ENCODE results near the gene PPFIA2.

Gene PPFIA2

DNA sequence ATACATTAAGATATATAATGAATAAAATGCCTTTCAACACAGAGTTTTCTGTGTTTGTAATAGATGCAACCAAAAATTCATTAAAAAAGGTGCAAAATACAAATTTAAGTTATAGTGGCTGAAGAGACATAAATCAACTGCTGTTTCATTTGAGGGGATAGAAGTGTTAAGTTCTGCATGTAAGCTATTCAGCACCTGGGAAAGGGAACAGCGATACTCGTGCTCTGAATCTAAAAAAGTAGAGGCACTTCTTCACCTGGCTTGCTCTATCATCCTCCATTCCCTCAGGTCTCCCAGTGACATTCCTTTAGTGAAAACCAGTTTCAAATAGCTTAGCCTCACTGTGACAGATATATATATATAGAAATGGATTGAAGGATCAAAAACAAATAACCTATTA lies 458.7 kb downstream of the PPFIA2 start:
- Histone ChIP-seq H3K27me3 (ENCODE audit: control insufficient read depth in 3 of 3, insufficient read depth in 3 of 3, low read depth in 1 of 3, low read length in 3 of 3) (no peaks in the 10 kb centered on the region), H2AFZ (ENCODE audit: low read length) (no peak overlapping the region)

GRCh38 chr12:81297601-81298000 lies 461.5 kb downstream of the PPFIA2 start:
- H3K4me1 ChIP-seq (ENCODE audit: control insufficient read depth in 2 of 2, insufficient read depth in 1 of 2, low read depth in 1 of 2, low read length in 2 of 2), result no peaks in the 10 kb centered on the region
- no peak overlapping the region for H3K23ac ChIP-seq (ENCODE audit: low read depth, low read length, poor library complexity)
- no peak overlapping the region for H3K27ac ChIP-seq (replicated peaks; ENCODE audit: low read length)
- no peak overlapping the region for H3K4ac ChIP-seq (ENCODE audit: low read length)
- H2AK5ac ChIP-seq (ENCODE audit: low read depth, low read length), result no peak overlapping the region
- no peak overlapping the region for H3K9ac ChIP-seq (ENCODE audit: low read depth, low read length, poor library complexity)
- no peaks in the 10 kb centered on the region for H3K79me1 ChIP-seq (ENCODE audit: low read depth, low read length)
- DNase-seq (ENCODE audit: low spot score), result no peak
- H2BK5ac ChIP-seq (ENCODE audit: low read length), result no peak overlapping the region
- no peak overlapping the region for H2BK12ac ChIP-seq (ENCODE audit: low read length)
- H3K14ac ChIP-seq (ENCODE audit: low read length), result no peak overlapping the region
- H2BK15ac ChIP-seq (ENCODE audit: low read length), result no peak overlapping the region
- no peaks in the 10 kb centered on the region for H3K36me3 ChIP-seq (replicated peaks in 1 of 2; ENCODE audit: control insufficient read depth in 2 of 2, insufficient read depth in 2 of 2, low read length in 2 of 2)
- H3K27me3 ChIP-seq (ENCODE audit: control insufficient read depth in 3 of 3, insufficient read depth in 3 of 3, low read depth in 1 of 3, low read length in 3 of 3), result no peaks in the 10 kb centered on the region
- no CpG with 5 or more reads among the region's 3 CpGs for WGBS, 2 donors (ENCODE audit: extremely low coverage in 2 of 2, insufficient read length in 2 of 2, insufficient replicate concordance in 1 of 2)
- no peak overlapping the region for H3K4me2 ChIP-seq (ENCODE audit: insufficient read depth, low read length, poor library complexity, severe bottlenecking)
- no peak overlapping the region for H2AFZ ChIP-seq (ENCODE audit: low read length)
- H3K18ac ChIP-seq (ENCODE audit: low read length), result no peak overlapping the region
- no peak overlapping the region for H4K91ac ChIP-seq (ENCODE audit: low read depth, low read length, poor library complexity)
- H3K9me3 ChIP-seq (replicated peaks in 1 of 2; ENCODE audit: control insufficient read depth in 2 of 2, insufficient read depth in 1 of 2, low read depth in 1 of 2, low read length in 2 of 2), result no peaks in the 10 kb centered on the region
- H4K8ac ChIP-seq (ENCODE audit: low read depth, low read length), result no peak overlapping the region
- H2BK120ac ChIP-seq (ENCODE audit: low read depth, low read length), result no peak overlapping the region
- no peak overlapping the region for H3K4me3 ChIP-seq (ENCODE audit: low read length in 2 of 2)

More for the DNA sequence above, 458.7 kb downstream of the PPFIA2 start:
- no peaks in the 10 kb centered on the region for H3K9me3 ChIP-seq (replicated peaks in 1 of 2; ENCODE audit: control insufficient read depth in 2 of 2, insufficient read depth in 1 of 2, low read depth in 1 of 2, low read length in 2 of 2)
- no peak overlapping the region for H2BK5ac ChIP-seq (ENCODE audit: low read length)
- no peak overlapping the region for H4K91ac ChIP-seq (ENCODE audit: low read depth, low read length, poor library complexity)
- H2BK12ac ChIP-seq (ENCODE audit: low read length), result no peak overlapping the region
- no peak overlapping the region for H3K4me3 ChIP-seq (ENCODE audit: low read length in 2 of 2)
- no peak overlapping the region for H2AK5ac ChIP-seq (ENCODE audit: low read depth, low read length)
- no peaks in the 10 kb centered on the region for H3K4me1 ChIP-seq (ENCODE audit: control insufficient read depth in 2 of 2, insufficient read depth in 1 of 2, low read depth in 1 of 2, low read length in 2 of 2)
- no peaks in the 10 kb centered on the region for H3K79me1 ChIP-seq (ENCODE audit: low read depth, low read length)
- no peak overlapping the region for H3K4ac ChIP-seq (ENCODE audit: low read length)
- no peak overlapping the region for H3K27ac ChIP-seq (replicated peaks; ENCODE audit: low read length)
- H3K9ac ChIP-seq (ENCODE audit: low read depth, low read length, poor library complexity), result no peak overlapping the region
- no peak overlapping the region for H2BK15ac ChIP-seq (ENCODE audit: low read length)
- H3K14ac ChIP-seq (ENCODE audit: low read length), result no peak overlapping the region
- DNase-seq (ENCODE audit: low spot score), result no peak
- no peak overlapping the region for H3K4me2 ChIP-seq (ENCODE audit: insufficient read depth, low read length, poor library complexity, severe bottlenecking)
- no CpG with 5 or more reads among the region's 2 CpGs for WGBS, 2 donors (ENCODE audit: extremely low coverage in 2 of 2, insufficient read length in 2 of 2, insufficient replicate concordance in 1 of 2)
- H3K23ac ChIP-seq (ENCODE audit: low read depth, low read length, poor library complexity), result no peak overlapping the region
- no peak overlapping the region for H4K8ac ChIP-seq (ENCODE audit: low read depth, low read length)
- H3K36me3 ChIP-seq (replicated peaks in 1 of 2; ENCODE audit: control insufficient read depth in 2 of 2, insufficient read depth in 2 of 2, low read length in 2 of 2), result no peaks in the 10 kb centered on the region
- no peak overlapping the region for H2BK120ac ChIP-seq (ENCODE audit: low read depth, low read length)
- H3K18ac ChIP-seq (ENCODE audit: low read length), result no peak overlapping the region

DNA sequence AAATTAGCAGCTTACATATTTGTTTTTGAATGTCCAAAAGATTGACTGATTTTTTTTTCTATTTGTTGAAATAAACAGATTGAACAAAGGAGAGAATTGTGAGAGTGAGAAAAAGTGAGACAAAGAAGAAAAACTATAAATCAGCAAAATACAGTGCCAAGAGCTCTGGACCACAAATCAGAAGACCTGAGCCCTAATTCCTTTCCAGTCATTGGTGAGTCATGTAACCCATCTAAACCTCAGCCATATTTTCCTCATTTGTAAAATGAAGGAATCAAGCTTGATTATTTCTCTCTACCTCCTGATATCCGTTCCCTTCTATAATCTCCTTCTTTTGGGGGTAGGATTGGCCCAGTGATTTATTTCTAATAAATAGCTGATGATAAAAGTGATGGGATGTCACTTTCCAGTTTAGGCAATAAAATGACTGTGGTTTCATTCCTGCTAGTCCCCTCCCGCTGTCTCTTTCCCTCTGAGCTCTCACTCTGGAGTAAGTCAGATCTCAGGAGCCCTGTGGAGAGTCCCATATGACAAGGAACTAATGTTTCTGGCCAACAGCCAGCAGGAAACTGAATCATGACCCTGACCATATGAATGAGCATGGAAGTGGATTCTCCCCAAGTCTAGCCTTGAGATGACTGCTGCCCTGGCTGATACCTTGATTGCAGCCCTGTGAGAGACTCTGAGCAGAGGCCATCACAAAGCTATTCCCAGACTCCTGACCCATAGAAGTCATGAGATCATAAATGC lies 462.4 kb downstream of the PPFIA2 start:
- H3K27me3 ChIP-seq (ENCODE audit: control insufficient read depth in 3 of 3, insufficient read depth in 3 of 3, low read depth in 1 of 3, low read length in 3 of 3), result no peaks in the 10 kb centered on the region
- no peak overlapping the region for H4K8ac ChIP-seq (ENCODE audit: low read depth, low read length)
- no peaks in the 10 kb centered on the region for H3K36me3 ChIP-seq (replicated peaks in 1 of 2; ENCODE audit: control insufficient read depth in 2 of 2, insufficient read depth in 2 of 2, low read length in 2 of 2)
- H4K91ac ChIP-seq (ENCODE audit: low read depth, low read length, poor library complexity), result no peak overlapping the region
- WGBS, 2 donors (ENCODE audit: extremely low coverage in 2 of 2, insufficient read length in 2 of 2, insufficient replicate concordance in 1 of 2), result no CpG with 5 or more reads among the region's 2 CpGs
- no peak overlapping the region for H3K23ac ChIP-seq (ENCODE audit: low read depth, low read length, poor library complexity)
- H2BK5ac ChIP-seq (ENCODE audit: low read length), result no peak overlapping the region
- H2AK5ac ChIP-seq (ENCODE audit: low read depth, low read length), result no peak overlapping the region
- no peak overlapping the region for H3K18ac ChIP-seq (ENCODE audit: low read length)
- H2BK120ac ChIP-seq (ENCODE audit: low read depth, low read length), result no peak overlapping the region
- H3K9ac ChIP-seq (ENCODE audit: low read depth, low read length, poor library complexity), result no peak overlapping the region
- no peak for DNase-seq (ENCODE audit: low spot score)
- no peak overlapping the region for H2BK15ac ChIP-seq (ENCODE audit: low read length)
- no peak overlapping the region for H2BK12ac ChIP-seq (ENCODE audit: low read length)
- H3K27ac ChIP-seq (replicated peaks; ENCODE audit: low read length), result no peak overlapping the region
- H3K79me1 ChIP-seq (ENCODE audit: low read depth, low read length), result no peaks in the 10 kb centered on the region
- no peak overlapping the region for H2AFZ ChIP-seq (ENCODE audit: low read length)
- H3K4ac ChIP-seq (ENCODE audit: low read length), result no peak overlapping the region
- no peaks in the 10 kb centered on the region for H3K9me3 ChIP-seq (replicated peaks in 1 of 2; ENCODE audit: control insufficient read depth in 2 of 2, insufficient read depth in 1 of 2, low read depth in 1 of 2, low read length in 2 of 2)
- H3K4me3 ChIP-seq (ENCODE audit: low read length in 2 of 2), result no peak overlapping the region
- no peaks in the 10 kb centered on the region for H3K4me1 ChIP-seq (ENCODE audit: control insufficient read depth in 2 of 2, insufficient read depth in 1 of 2, low read depth in 1 of 2, low read length in 2 of 2)
- no peak overlapping the region for H3K4me2 ChIP-seq (ENCODE audit: insufficient read depth, low read length, poor library complexity, severe bottlenecking)
- H3K14ac ChIP-seq (ENCODE audit: low read length), result no peak overlapping the region

- DNase-seq (ENCODE audit: low spot score), result no peak
- H3K79me1 ChIP-seq (ENCODE audit: low read depth, low read length), result no peaks in the 10 kb centered on the region
- H2AK5ac ChIP-seq (ENCODE audit: low read depth, low read length), result no peak overlapping the region
- H3K4me3 ChIP-seq (ENCODE audit: low read length in 2 of 2), result no peak overlapping the region
- no CpG with 5 or more reads among the region's 3 CpGs for WGBS, 2 donors (ENCODE audit: extremely low coverage in 2 of 2, insufficient read length in 2 of 2, insufficient replicate concordance in 1 of 2)
- no peak overlapping the region for H4K8ac ChIP-seq (ENCODE audit: low read depth, low read length)
- no peak overlapping the region for H2BK15ac ChIP-seq (ENCODE audit: low read length)
- H3K4me2 ChIP-seq (ENCODE audit: insufficient read depth, low read length, poor library complexity, severe bottlenecking), result no peak overlapping the region
- no peak overlapping the region for H2BK120ac ChIP-seq (ENCODE audit: low read depth, low read length)
- no peak overlapping the region for H3K27ac ChIP-seq (replicated peaks; ENCODE audit: low read length)
- H3K9me3 ChIP-seq (replicated peaks in 1 of 2; ENCODE audit: control insufficient read depth in 2 of 2, insufficient read depth in 1 of 2, low read depth in 1 of 2, low read length in 2 of 2), result no peaks in the 10 kb centered on the region
- no peaks in the 10 kb centered on the region for H3K27me3 ChIP-seq (ENCODE audit: control insufficient read depth in 3 of 3, insufficient read depth in 3 of 3, low read depth in 1 of 3, low read length in 3 of 3)
- no peak overlapping the region for H3K4ac ChIP-seq (ENCODE audit: low read length)
- H3K23ac ChIP-seq (ENCODE audit: low read depth, low read length, poor library complexity), result no peak overlapping the region
- H4K91ac ChIP-seq (ENCODE audit: low read depth, low read length, poor library complexity), result no peak overlapping the region
- H3K36me3 ChIP-seq (replicated peaks in 1 of 2; ENCODE audit: control insufficient read depth in 2 of 2, insufficient read depth in 2 of 2, low read length in 2 of 2), result no peaks in the 10 kb centered on the region
- no peak overlapping the region for H3K14ac ChIP-seq (ENCODE audit: low read length)
- no peak overlapping the region for H3K18ac ChIP-seq (ENCODE audit: low read length)
- no peak overlapping the region for H2BK12ac ChIP-seq (ENCODE audit: low read length)
- no peak overlapping the region for H2BK5ac ChIP-seq (ENCODE audit: low read length)
- no peaks in the 10 kb centered on the region for H3K4me1 ChIP-seq (ENCODE audit: control insufficient read depth in 2 of 2, insufficient read depth in 1 of 2, low read depth in 1 of 2, low read length in 2 of 2)
- no peak overlapping the region for H3K9ac ChIP-seq (ENCODE audit: low read depth, low read length, poor library complexity)
- no peak overlapping the region for H2AFZ ChIP-seq (ENCODE audit: low read length)
Measured at GRCh38 chr12:81295251-81295650, 463.9 kb downstream of the PPFIA2 start.

All from neuronal stem cell (in vitro differentiated cells).